Activated naive CD8-positive, alpha-beta T cell treated with anti-CD3 and anti-CD28 coated beads, Interleukin-2, amount 50 U/mL, for 16 hours (primary cell): ENCODE data around the gene CRACDL.

Experiments
- DNase-seq: peaks from one replicate; pipeline ENCODE4 v3.0.0-alpha.2; 2020; ENCODE audit warnings: low read depth, low spot score

CRACDL gene

GRCh38 chr2:98859323-98859722, 76.7 kb downstream of the CRACDL start:
- DNase-seq = no peak

- DNase-seq = no peak
Observed at GRCh38 chr2:98857001-98857400, 79.0 kb downstream of the CRACDL start.

- no peak for DNase-seq
Observed at GRCh38 chr2:98854682-98855081, 81.3 kb downstream of the CRACDL start.

- no peak for DNase-seq
Observed at GRCh38 chr2:98852932-98853331, 83.1 kb downstream of the CRACDL start.

DNA sequence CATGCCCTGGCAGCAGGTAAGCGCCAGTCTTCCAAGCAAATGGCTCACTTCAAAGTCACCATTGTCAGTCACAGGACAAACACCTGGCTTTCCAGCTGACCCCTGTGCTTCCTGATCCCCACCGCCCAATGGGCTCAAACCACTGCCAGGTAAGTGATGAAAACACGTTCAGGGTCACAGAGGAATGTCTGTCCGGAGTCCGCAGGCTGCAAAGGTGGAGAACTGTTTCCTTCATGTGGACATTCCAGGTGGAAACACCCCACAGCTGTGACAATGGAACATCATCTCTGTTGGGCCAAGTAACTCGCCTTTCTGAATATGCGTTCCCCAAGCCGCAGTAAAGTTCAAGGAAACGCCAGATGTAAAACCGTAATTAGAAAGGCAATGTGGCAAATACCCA, 86.0 kb downstream of the CRACDL start:
- DNase-seq = no peak

DNA sequence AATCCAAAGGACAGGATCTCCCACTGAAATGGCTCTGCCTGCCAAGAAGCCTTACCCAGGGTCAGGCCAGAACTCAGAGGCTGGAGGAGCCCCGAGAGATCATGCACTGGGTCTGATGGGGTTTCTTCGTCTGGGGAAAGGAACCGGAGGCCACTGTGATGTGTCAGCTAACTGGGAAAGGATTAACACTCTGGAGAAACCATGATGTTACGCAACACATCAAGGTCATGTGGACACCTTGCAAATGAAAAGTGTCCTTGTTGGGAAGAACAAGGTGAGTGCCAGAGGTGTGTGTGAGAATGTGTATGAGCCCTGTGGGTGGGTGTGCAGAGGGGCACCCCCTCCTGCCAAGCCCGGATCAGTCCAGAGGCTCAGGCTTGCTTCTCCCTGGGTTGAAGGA, 86.9 kb downstream of the CRACDL start:
- no peak for DNase-seq

- DNase-seq = no peak
Observed at GRCh38 chr2:98847853-98848252, 88.2 kb downstream of the CRACDL start.

DNA sequence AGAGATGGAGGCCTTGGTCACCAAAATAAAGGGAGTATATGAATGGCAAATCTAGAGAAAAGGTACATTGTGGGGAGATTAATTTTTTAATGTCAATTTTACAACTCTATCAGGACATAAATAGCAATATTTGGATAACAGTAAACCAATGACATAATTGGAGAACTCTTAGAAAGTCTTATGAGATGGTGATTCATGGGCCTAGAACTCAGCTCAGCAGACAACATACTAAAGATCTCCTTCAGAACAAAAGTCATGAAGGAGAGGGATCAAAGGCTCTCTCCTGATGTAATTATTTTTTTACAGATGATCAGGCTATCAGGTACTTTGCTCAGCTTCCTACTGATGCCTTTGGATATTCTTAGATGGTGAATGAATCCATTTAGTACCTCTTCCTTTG, 90.0 kb downstream of the CRACDL start:
- DNase-seq = no peak

GRCh38 chr2:98842136-98842535, 93.9 kb downstream of the CRACDL start:
- no peak for DNase-seq

- DNase-seq = no peak
Observed at GRCh38 chr2:98839292-98839691, 96.7 kb downstream of the CRACDL start.

GRCh38 chr2:98835831-98836385, 100.1 kb downstream of the CRACDL start:
- DNase-seq = no peak

DNA sequence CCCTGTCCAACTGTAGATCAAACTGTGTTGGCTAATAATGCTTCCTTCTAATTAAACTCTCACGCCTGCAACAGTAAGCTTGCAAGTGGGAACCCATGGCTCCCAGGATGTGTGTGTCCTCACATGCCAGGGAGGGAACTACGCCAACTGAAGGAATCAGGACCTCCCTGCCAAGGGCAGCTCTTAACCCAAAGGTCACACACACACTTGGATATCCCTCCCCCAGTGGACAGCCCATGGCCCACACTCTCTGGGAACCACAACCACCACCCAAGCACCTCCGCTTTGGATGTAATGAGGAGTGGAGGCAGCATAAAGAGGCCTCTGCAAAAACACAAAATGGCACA, 102.1 kb downstream of the CRACDL start:
- DNase-seq = no peak

- no peak for DNase-seq
Observed at GRCh38 chr2:98833172-98833916, 102.7 kb downstream of the CRACDL start.

DNA sequence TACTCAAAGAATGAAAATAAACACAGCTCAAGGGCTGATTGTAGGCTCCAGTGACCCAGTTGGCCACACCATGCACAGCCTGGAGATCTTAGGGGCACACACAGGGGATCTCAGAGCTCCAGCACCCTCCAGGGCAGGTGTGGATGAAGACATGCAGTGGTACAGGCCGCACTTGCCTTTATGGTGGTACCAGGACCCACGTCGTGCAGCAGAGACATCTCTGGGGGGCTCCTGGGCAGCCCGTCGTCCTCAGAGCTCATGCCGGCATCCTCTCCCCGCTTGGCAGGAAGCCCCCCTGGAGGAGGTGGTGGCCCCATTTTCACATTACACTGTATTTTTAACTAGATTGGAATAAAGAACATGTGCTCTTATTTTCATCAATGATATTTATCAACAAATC, 103.9 kb downstream of the CRACDL start:
- DNase-seq = no peak

DNA sequence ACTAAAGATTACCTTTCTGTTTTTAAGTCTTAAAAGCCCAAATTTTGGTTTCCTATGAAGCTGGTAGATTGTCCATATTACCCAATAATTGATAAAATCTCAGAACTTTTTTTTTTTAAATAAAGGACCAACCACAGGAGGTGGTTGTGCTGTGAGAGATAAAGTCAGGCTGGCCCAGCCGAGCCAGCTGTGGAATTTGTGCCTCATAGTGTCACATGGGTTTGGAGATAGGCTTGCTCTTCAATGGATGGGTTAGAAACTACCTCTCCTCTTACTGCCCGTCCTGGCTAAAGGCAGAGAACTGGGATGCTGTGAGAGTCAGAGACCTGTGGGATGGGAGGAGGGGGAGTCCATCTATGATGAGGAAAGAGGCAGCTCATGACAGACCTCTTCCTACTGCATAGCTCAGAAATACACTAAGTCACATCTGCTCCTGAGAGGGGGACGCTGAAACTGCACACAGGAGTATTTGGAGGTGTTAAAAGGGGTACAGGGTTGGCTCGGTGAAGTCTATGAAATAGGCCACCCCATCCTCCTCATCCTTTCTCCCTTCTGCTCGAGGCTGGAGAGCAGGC, 105.4 kb downstream of the CRACDL start:
- no peak for DNase-seq

DNA sequence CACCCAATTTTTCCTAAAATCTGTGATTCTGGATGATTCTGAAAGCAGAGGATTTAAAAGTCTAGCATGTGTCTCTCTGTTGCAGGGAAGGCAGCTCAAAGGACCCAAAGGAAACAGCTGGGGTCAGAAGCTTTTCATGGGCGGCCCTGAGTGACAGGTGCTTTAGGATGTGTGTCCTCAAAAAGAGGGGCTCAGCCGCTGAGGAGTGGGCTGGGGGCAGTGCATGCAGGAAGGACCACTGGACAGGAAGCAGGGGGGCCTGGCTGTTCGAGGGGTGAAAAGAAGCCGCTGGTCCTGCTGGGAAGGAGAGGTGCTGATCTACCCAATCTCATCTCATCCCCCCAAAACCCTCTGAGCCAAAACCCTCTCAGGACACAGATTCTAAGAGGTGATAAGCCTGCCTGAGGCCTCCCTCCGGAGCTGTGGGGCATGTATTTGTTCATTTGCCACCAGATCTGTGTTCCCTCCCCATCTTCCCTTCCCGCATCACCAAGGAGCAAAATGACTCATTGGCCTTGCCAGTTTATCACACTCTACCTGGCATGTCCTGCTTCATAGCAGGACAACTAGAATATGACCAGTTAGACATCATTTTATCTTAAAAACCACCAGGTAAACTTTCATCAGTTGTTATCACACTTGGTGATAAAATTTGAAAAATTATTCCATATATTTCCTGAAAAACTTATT, 106.3 kb downstream of the CRACDL start:
- DNase-seq = no peak

GRCh38 chr2:98828793-98829371, 107.1 kb downstream of the CRACDL start:
- no peak for DNase-seq

DNA sequence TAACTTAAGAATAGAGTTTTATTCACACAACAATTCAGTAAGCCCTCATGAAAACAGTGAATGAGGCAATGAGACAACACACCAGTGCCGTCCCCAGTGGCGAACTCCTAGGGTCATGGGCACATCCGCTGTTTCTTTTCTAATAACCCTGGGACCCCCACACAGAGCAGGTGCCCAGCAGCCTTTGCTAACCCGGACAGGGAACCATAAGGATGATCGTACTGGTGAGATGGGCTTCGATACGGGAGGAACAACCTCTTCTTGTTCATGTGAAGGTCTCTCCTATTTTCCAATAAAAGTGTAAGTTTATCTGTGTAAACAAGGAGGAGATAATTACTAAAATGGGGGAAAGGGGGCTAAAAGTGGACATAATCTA, 107.7 kb downstream of the CRACDL start:
- DNase-seq = no peak

- DNase-seq = no peak
Observed at GRCh38 chr2:98827625-98828368, 108.2 kb downstream of the CRACDL start.

- no peak for DNase-seq
Observed at GRCh38 chr2:98826856-98827255, 109.2 kb downstream of the CRACDL start.

- no peak for DNase-seq
Observed at GRCh38 chr2:98825858-98826257, 110.2 kb downstream of the CRACDL start.

GRCh38 chr2:98825404-98825803, 110.6 kb downstream of the CRACDL start:
- no peak for DNase-seq
